G401 (cell line): ENCODE results near the gene CENPK. TPM values are rescaled to one million over a fixed set of nuclear protein-coding genes. Genes with fewer than 3 reads are reported as not detected.
"Not testable (repeated sequence)": the region's sequence is repeated elsewhere in the genome, so short reads cannot be mapped to it uniquely, and the experiment has no call there.

Source experiments
- DNase-seq: peaks from one replicate; pipeline ENCODE4 v3.0.0-alpha.2; 2015; ENCODE audit warnings: low spot score
- in situ Hi-C: cut with HindIII; loops from 2 replicates; pipeline ENCODE4 v1.10.0; 2016; ENCODE audit warnings: low sequenced_read_pairs, mixed read lengths
- total RNA-seq: library from RNA; depleted of rRNA; stranded (reverse); fragments of >200 nt; shearing (Covaris generic); gene quantifications from 2 replicates; pipeline ENCODE4 v1.2.3, GENCODE V29; 2014; rRNA removed

CENPK gene
- 36.4 and 65.1 TPM in 2 replicates for total RNA-seq

- DNase-seq: peak; percentile 95
- in situ Hi-C loops: no loop called here
Observed at GRCh38 chr5:65562731-65563701, at the start of gene CENPK, which contains the start of gene PPWD1. TSS of gene CENPK (minus strand) at chr5:65563168. CDS start at chr5:65554907, 8,261 bp downstream. TSS of gene PPWD1 (plus strand) at chr5:65563296. CDS start at chr5:65563311, 15 bp downstream.

DNA sequence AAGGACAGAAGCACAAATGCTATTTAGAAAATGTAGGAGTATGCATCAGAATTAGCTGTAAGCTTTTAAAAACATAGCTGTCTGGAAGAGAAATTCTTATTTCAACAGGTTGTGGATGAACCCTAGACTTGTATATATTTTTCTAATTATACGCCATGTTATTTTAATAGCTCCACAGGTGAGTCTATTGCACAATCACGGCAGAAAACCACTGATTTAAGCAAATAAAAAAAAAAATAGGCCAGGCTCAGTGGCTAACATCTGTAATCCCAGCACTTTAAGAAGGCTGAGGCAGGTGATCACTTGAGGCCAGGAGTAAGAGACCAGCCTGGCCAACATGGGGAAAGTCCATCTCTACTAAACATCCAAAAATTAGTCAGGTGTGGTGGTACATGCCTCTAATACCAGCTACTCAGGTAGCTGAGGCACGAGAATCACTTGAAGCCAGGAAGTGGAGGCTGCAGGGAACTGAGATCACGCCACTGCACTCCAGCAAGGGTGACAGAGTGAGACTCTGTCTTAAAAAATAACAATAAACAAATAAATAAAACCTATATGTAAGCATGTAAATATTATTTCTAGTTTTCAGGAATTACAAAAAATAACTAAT is 49.4 kb upstream of the CENPK start:
- DNase-seq: no peak
- in situ Hi-C loops: no loop called here

DNA sequence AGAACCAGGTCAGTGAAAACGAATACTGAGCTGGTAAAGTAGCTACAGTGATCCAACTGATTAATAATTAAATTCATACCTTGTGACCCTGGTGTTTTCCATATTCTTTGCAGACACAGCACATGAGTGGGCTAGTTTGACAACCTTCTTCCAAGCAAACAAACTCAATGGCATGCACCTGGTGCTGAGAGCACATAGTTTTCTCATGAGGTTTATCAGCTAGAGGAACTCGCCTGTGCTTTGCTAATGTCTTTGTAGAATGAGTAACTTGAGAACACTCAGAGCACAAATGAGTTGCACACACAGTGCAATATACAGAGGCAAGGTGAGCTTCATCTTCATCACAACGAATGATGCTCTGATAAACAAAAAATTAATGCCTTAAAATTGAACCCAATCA is 48.6 kb upstream of the CENPK start:
- in situ Hi-C loops: no loop called here
- DNase-seq: no peak

DNA sequence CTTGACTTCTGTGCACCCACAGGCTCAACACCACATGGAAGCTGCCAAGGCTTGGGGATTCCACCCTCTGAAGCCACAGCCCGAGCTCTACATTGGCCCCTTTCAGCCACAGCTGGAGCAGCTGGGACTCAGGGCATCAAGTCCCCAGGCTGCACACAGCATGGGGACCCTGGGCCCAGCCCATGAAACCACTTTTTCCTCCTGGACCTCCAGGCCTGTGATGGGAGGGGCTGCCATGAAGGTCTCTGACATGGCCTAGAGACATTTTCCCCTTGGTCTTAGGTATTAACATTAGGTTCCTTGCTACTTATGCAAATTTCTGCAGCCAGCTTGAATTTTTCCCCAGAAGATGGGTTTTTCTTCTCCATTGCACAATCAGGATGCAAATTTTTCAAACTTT is 38.8 kb upstream of the CENPK start:
- DNase-seq, in situ Hi-C loops: not testable (repeated sequence)

DNA sequence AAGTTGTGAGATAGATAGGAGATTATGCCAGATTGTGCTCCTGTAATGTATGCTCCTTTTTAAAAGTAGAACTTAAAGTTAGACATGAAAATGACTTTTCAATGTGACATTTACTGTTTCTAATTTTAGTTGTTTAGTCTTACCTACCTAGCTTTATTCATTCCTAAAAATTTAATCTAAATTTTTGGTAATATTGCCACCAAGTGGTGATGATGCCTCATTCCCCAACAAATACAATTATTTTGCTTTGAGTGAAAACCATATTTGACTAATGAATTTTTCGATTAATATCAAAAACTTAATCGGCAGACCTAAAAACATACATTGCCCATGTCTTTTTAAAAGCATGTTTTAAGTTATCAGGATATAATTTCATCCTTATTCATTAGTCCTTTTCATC is 25.7 kb upstream of the CENPK start:
- in situ Hi-C loops: no loop called here
- no peak for DNase-seq

GRCh38 chr5:65577141-65577540 is 14.2 kb upstream of the CENPK start:
- no peak for DNase-seq
- in situ Hi-C loops: no loop called here

DNA sequence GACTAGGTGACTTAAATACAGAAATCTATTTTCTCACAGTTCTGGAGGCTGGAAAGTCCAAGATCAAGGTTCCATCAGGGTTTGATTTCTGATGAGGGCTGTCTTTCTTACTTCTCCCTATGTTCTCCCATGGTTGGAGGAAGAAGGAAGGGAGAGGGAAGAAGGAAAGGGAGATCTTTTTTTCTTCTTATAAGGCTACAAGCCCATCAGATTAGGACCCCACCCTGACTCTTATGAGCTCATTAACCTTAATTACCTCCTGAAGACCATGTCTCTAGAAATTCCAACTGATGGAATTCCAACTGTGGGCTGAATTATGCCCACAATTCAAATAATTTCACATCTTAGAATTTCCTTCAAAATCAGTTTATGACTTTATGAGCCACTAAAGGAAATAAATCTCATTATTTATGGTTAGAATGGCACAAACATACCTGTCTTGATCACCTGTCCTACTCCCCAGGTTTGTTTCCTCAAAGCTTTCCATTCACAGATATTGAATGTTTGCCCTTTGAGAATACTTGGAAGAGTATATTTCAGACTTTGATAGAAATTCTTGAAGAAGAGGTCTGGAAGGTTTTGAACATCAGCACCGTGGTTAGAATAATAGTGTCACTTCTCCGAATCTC is 7.7 kb upstream of the CENPK start:
- no peak for DNase-seq
- in situ Hi-C loops: no loop called here

GRCh38 chr5:65566505-65566904 is 3.5 kb upstream of the CENPK start:
- in situ Hi-C loops: no loop called here
- no peak for DNase-seq

- in situ Hi-C loops: no loop called here
- DNase-seq: no peak
Observed at GRCh38 chr5:65563777-65564176, 809 bp upstream of the CENPK start.

DNA sequence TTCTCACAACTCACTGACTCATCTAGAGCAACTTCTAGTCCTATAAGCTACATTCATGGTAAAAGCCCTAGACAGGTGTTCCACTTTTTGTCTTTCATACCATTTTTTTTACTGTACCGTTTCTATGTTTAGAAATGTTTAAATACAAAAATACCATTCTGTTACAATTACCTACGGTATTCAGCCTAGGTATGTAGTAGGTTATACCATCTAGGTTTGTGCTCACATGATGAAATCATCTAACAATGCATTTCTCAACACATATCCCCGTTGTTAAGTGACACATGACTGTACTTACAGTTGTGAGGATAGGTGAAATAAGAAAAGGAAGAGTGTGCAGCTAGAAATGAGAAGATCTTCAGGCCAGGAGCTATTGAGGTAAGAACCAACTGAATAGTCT is 6.2 kb downstream of the CENPK start:
- in situ Hi-C loops: no loop called here

DNA sequence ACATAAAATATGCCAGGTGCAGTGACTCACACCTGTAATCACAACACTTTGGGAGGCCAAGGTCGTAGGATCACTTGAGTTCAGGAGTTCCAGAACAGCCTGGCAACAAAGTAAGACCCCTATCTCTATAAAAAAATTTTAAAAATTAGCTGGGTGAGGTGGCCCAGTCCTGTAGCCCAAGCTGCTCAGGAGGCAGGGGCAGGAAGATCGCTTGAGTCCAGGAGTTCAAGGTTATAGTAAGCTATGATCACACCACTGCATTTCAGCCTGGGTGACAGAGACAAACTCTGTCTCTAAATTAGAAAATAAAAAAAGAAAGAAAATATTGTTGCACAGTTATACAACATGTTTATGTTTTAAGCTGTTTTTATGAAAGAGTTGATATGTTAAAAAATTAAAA is 6.8 kb downstream of the CENPK start:
- in situ Hi-C loops: no loop called here
- no peak for DNase-seq

More for the DNA sequence above, 6.2 kb downstream of the CENPK start:
- DNase-seq: no peak

GRCh38 chr5:65555287-65555686 is 7.7 kb downstream of the CENPK start:
- no peak for DNase-seq
- in situ Hi-C loops: no loop called here

DNA sequence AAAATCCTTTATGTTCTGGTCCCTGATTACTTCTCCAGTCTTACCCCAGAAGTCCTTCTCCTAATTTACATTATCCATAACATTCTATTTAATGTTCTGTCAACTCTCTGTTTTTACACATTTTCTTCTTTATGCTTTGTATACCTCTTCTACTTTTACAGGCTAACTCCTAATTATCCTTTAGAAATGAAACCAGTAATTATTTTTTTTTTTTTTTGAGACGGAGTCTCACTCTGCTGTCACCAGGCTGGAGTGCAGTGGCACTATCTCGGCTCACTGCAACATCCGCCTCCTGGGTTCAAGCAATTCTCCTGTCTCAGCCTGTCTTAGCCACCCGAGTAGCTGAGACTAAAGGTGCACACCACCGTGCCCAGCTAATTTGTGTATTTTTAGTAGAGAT is 9.0 kb downstream of the CENPK start:
- no peak for DNase-seq
- in situ Hi-C loops: no loop called here

GRCh38 chr5:65548281-65548680 is 14.7 kb downstream of the CENPK start:
- DNase-seq: no peak
- in situ Hi-C loops: no loop called here

- no peak for DNase-seq
- in situ Hi-C loops: no loop called here
Observed at GRCh38 chr5:65546141-65546540, 16.8 kb downstream of the CENPK start.

DNA sequence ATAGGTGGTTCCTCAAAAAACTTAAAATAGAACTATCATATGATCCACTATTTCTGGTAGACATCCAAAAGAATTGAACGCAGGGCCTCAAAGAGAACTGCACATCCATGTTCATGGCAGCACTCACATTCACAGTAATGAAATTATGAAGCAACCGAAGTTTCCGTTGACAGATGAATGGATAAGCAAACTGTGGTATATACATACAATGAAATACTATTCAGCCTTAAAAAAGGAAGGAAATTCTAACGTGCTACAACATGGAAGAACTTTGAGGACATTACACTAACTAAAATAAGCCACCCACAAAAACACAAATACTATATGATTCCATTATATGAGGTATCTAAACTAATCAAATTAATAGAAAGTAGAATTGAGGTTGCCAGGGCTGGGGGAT is 18.5 kb downstream of the CENPK start:
- DNase-seq: no peak
- in situ Hi-C loops: no loop called here

GRCh38 chr5:65539827-65540226 is 23.1 kb downstream of the CENPK start:
- DNase-seq: no peak
- in situ Hi-C loops: no loop called here

GRCh38 chr5:65535529-65535987 is 27.4 kb downstream of the CENPK start:
- in situ Hi-C loops: no loop called here
- no peak for DNase-seq

GRCh38 chr5:65530904-65531303 is 32.1 kb downstream of the CENPK start:
- in situ Hi-C loops: no loop called here
- no peak for DNase-seq

DNA sequence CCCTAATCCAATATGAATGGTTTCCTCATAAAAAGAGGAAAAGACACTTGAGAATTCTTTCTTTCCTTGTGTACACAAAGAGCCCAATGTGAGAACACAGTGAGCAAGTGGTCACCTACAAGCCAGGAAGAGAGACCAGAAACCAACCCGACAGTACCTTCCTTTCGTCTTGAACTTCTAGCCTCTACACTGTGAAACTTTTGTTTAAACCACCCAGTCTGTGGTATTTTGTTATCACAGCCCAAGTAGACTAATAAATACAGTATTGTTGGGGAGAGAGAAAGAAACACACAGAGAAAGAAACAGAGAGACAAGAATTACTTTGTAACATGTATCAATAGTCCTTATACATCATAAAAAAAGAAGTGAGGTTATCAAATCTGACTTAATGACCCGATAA is 37.2 kb downstream of the CENPK start:
- in situ Hi-C loops: no loop called here
- no peak for DNase-seq
